CD4-positive, alpha-beta T cell (primary cell): ENCODE data around the gene CRK. TPM values are rescaled to one million over a fixed set of nuclear protein-coding genes. Genes with fewer than 3 reads are reported as not detected.
"Not testable (repeated sequence)": the region's sequence is repeated elsewhere in the genome, so short reads cannot be mapped to it uniquely, and the experiment has no call there.

Experiments used
- ATAC-seq: fragments of 200-7000 bp; cut with Tn5 transposase; one replicate; pipeline ENCODE4 v1.10.0; 2022; ENCODE audit warnings: mild to moderate bottlenecking; ENCODE audit not compliant: poor library complexity
- CTCF ChIA-PET: fragments of 350-600 bp; sonication (Branson Sonifier 250); formaldehyde crosslinking; loops from one replicate; lab custom pipeline; 2021; ENCODE audit warnings: antibody characterized with exemption, inconsistent platforms; lab: Charles Lee
- POLR2A ChIA-PET: fragments of 350-600 bp; sonication (Branson Sonifier 250); formaldehyde crosslinking; loops from one replicate; lab custom pipeline; 2021; ENCODE audit warnings: antibody characterized with exemption, inconsistent platforms; lab: Charles Lee
- DNase-seq, 14 experiments: peaks; one replicate each; pipeline ENCODE4 v3.0.0-alpha.2; 2013 to 2020; ENCODE audit warnings: mixed read lengths in 2 of 14
- H3K27ac ChIP-seq, 2 donors: one replicate each; pipeline versions ENCODE4 v1.5.1 to v1.7.0; 2013; ENCODE audit warnings: low read length in 2 of 2, low read depth in 1 of 2, mild to moderate bottlenecking in 1 of 2
- H3K27me3 ChIP-seq, 2 experiments: 1 replicate in 1 of 2; 2 replicates in 1 of 2; pipeline versions ENCODE4 v1.6.1 to v1.7.0; 2013; ENCODE audit warnings: low read length in 2 of 2, control low read depth in 1 of 2, mild to moderate bottlenecking in 1 of 2, moderate library complexity in 1 of 2; ENCODE audit not compliant: insufficient read depth in 2 of 2, control insufficient read depth in 1 of 2
- H3K36me3 ChIP-seq: one replicate; pipeline ENCODE4 v1.6.1; 2013; ENCODE audit warnings: low read length, control low read depth; ENCODE audit not compliant: insufficient read depth
- H3K4me1 ChIP-seq: one replicate; pipeline ENCODE4 v1.6.1; 2013; ENCODE audit warnings: low read length, control low read depth; ENCODE audit not compliant: insufficient read depth
- H3K4me3 ChIP-seq: one replicate; pipeline ENCODE4 v1.5.1; 2013; ENCODE audit warnings: mild to moderate bottlenecking, low read length, moderate library complexity
- H3K9me3 ChIP-seq, 2 experiments: 1 replicate in 1 of 2; 2 replicates in 1 of 2; pipeline versions ENCODE4 v1.6.1 to v1.7.0; 2013; ENCODE audit warnings: low read length in 2 of 2, mild to moderate bottlenecking in 2 of 2, control low read depth in 1 of 2, moderate library complexity in 1 of 2; ENCODE audit not compliant: control insufficient read depth in 1 of 2, insufficient read depth in 1 of 2
- H3K27ac Mint-ChIP-seq: one replicate; pipeline ENCODE4 v1.8.0; 2020; ENCODE audit warnings: mixed read lengths
- H3K27me3 Mint-ChIP-seq: one replicate; pipeline ENCODE4 v1.8.0; 2021; ENCODE audit warnings: mixed read lengths
- H3K36me3 Mint-ChIP-seq: one replicate; pipeline ENCODE4 v1.8.0; 2021; ENCODE audit warnings: low read depth, mixed read lengths
- H3K4me1 Mint-ChIP-seq: one replicate; pipeline ENCODE4 v1.8.0; 2021; ENCODE audit warnings: low read depth, mixed read lengths
- H3K4me3 Mint-ChIP-seq: one replicate; pipeline ENCODE4 v1.8.0; 2020; ENCODE audit warnings: mild to moderate bottlenecking, mixed read lengths
- H3K9me3 Mint-ChIP-seq: one replicate; pipeline ENCODE4 v1.8.0; 2020; ENCODE audit warnings: mixed read lengths
- intact Hi-C, 2 experiments: fragments of 100-400 bp; cut with DNase I in 1 of 2; cut with micrococcal nuclease in 1 of 2; formaldehyde crosslinking; loops; one replicate each; pipeline versions ENCODE4 v1.15.1 to v1.9.0; 2023 to 2025; cut with DNase I, micrococcal nuclease
- total RNA-seq, 174 experiments: library from RNA in 2 of 174; stranded (reverse) in 2 of 174; gene quantifications; one replicate each; pipeline ENCODE4 v1.2.3 and lab custom pipeline; 2021 to 2026
- TF ChIP-seq, protein P1 (sequence below): fragments of 200-600 bp; IDR thresholded peaks from one replicate; pipeline ENCODE4 v1.8.0; 2022; ENCODE audit warnings: antibody characterized with exemption, mild to moderate bottlenecking

CRK gene
- total RNA-seq, 2 experiments from 2014 or later = 13.6 to 14.5 TPM

- Mint-ChIP-seq H3K4me1 (peaks cover 54% of the 10 kb centered on the region), H3K36me3 (peaks cover 35% of the 10 kb centered on the region), H3K4me3 (peak overlapping the region; percentile 75), H3K27me3 (no peaks in the 10 kb centered on the region), H3K27ac (peak overlapping the region; percentile 52), H3K9me3 (no peaks in the 10 kb centered on the region)
- TF ChIP-seq, protein P1, sequence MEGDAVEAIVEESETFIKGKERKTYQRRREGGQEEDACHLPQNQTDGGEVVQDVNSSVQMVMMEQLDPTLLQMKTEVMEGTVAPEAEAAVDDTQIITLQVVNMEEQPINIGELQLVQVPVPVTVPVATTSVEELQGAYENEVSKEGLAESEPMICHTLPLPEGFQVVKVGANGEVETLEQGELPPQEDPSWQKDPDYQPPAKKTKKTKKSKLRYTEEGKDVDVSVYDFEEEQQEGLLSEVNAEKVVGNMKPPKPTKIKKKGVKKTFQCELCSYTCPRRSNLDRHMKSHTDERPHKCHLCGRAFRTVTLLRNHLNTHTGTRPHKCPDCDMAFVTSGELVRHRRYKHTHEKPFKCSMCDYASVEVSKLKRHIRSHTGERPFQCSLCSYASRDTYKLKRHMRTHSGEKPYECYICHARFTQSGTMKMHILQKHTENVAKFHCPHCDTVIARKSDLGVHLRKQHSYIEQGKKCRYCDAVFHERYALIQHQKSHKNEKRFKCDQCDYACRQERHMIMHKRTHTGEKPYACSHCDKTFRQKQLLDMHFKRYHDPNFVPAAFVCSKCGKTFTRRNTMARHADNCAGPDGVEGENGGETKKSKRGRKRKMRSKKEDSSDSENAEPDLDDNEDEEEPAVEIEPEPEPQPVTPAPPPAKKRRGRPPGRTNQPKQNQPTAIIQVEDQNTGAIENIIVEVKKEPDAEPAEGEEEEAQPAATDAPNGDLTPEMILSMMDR = no peak
- peaks cover 8% of the 10 kb centered on the region for H3K36me3 ChIP-seq
- CTCF ChIA-PET = interaction anchor here (0.7 to 2.5 kb wide), 3 partner anchors 38 to 88 kb away, joined by 3 to 9 read pairs (median 5); no protein-coding TSS in a partner anchor
- H3K9me3 ChIP-seq = no peaks in the 10 kb centered on the region
- POLR2A ChIA-PET = no interaction called here
- DNase-seq = no peak
- no peak for ATAC-seq
- intact Hi-C loops = loop anchor here in 1 of 2 experiments (5.0 to 10.0 kb wide), 2 partner anchors 86 to 172 kb away; partner anchors contain the start of gene SLC43A2
- H3K27ac ChIP-seq = no peak overlapping the region
- no peak overlapping the region for H3K4me3 ChIP-seq
- H3K4me1 ChIP-seq = peaks cover 58% of the 10 kb centered on the region
- H3K27me3 ChIP-seq = no peaks in the 10 kb centered on the region
Measured at GRCh38 chr17:1452836-1453235, 3.2 kb downstream of the CRK start.

DNA sequence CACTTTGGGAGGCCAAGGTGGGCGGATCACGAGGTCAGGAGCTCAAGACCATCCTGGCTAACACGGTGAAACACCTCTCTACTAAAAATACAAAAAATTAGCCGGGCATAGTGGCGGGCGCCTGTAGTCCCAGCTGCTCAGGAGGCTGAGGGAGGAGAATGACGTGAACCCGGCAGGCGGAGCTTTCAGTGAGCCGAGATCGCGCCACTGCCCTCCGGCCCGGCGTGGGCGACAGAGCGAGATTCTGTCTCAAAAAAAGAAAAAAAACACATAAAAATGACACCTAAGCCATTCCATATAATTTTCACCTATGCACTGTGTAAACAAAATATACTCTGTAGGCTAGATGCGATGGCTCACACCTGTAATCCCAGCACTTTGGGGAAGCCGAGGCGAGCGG is 5.8 kb downstream of the CRK start:
- not testable (repeated sequence) for H3K4me3 Mint-ChIP-seq, H3K27me3 Mint-ChIP-seq, DNase-seq, H3K27ac Mint-ChIP-seq, H3K27ac ChIP-seq, ATAC-seq, H3K9me3 Mint-ChIP-seq, H3K9me3 ChIP-seq, H3K27me3 ChIP-seq, H3K4me3 ChIP-seq
- Histone ChIP-seq H3K36me3 (peaks cover 17% of the 10 kb centered on the region), H3K4me1 (peaks cover 69% of the 10 kb centered on the region)
- H3K36me3 Mint-ChIP-seq = peaks cover 46% of the 10 kb centered on the region
- intact Hi-C loops = loop anchor here in 1 of 2 experiments (5.0 to 10.0 kb wide), 2 partner anchors 83 to 175 kb away; partner anchors contain the start of gene SLC43A2
- H3K4me1 Mint-ChIP-seq = peaks cover 65% of the 10 kb centered on the region
- POLR2A ChIA-PET = interaction anchor here (1.1 to 1.2 kb wide), 2 partner anchors 65 to 66 kb away, joined by 3 read pairs; partner anchors contain the start of gene INPP5K
- CTCF ChIA-PET = interaction anchor here (2.5 kb wide), 1 partner anchor 85 kb away, joined by 9 read pairs; no protein-coding TSS in a partner anchor

GRCh38 chr17:1449412-1449967 is 6.5 kb downstream of the CRK start:
- DNase-seq (no peak), ATAC-seq (no peak)
- Histone ChIP-seq H3K4me1 (peaks cover 62% of the 10 kb centered on the region), H3K36me3 (peaks cover 19% of the 10 kb centered on the region), H3K27ac (no peak overlapping the region), H3K27me3 (no peaks in the 10 kb centered on the region), H3K4me3 (no peak overlapping the region), H3K9me3 (no peaks in the 10 kb centered on the region)
- Mint-ChIP-seq H3K27me3 (no peaks in the 10 kb centered on the region), H3K27ac (no peak overlapping the region), H3K9me3 (no peaks in the 10 kb centered on the region), H3K4me3 (no peak overlapping the region), H3K36me3 (peaks cover 41% of the 10 kb centered on the region), H3K4me1 (peaks cover 60% of the 10 kb centered on the region)
- TF ChIP-seq, protein P1 = no peak
- intact Hi-C loops = no loop called here
- ChIA-PET POLR2A (interaction anchor here (0.7 to 1.2 kb wide), 2 partner anchors 66 to 84 kb away, joined by 3 read pairs; no protein-coding TSS in a partner anchor), CTCF (no interaction called here)
